HepG2 (cell line): ENCODE results near the gene TOLLIP. TPM values are rescaled to one million over a fixed set of nuclear protein-coding genes. Genes with fewer than 3 reads are reported as not detected.

Experiments
- MBD4 ChIP-seq: IDR thresholded peaks from 2 replicates; pipeline ENCODE4 v1.6.1; 2012; ENCODE audit warnings: low read length, inconsistent platforms, borderline replicate concordance
- PAX8 ChIP-seq: sonication (generic); formaldehyde crosslinking; IDR thresholded peaks from 2 replicates; pipeline ENCODE4 v1.8.0; 2022; ENCODE audit warnings: mild to moderate bottlenecking, missing genetic modification reagents, borderline replicate concordance
- PHB2 ChIP-seq: fragments of 450-650 bp; IDR thresholded peaks from 2 replicates; pipeline ENCODE4 v1.6.1; 2018; ENCODE audit not compliant: partially characterized antibody
- TBP ChIP-seq: sonication (generic); formaldehyde crosslinking; IDR thresholded peaks from 2 replicates; pipeline ENCODE4 v1.5.0; 2020; ENCODE audit warnings: missing genetic modification reagents
- ZBTB8A ChIP-seq: sonication (generic); formaldehyde crosslinking; IDR thresholded peaks from 2 replicates; pipeline ENCODE4 v1.4.0; 2020; ENCODE audit warnings: mild to moderate bottlenecking, low read depth, missing genetic modification reagents, borderline replicate concordance
- ZSCAN12 ChIP-seq: sonication (generic); formaldehyde crosslinking; IDR thresholded peaks from 2 replicates; pipeline ENCODE4 v1.9.0; 2021; ENCODE audit warnings: mild to moderate bottlenecking, missing genetic modification reagents
- polyA plus RNA-seq, 8 experiments: library from polyadenylated mRNA; depleted of rRNA in 3 of 8; stranded (reverse) in 7 of 8; unstranded in 1 of 8; fragments of >200 nt; fragmentation: Illumina TruSeq in 4 of 8; extraction: Trizol in 4 of 8; gene quantifications; 2 replicates each; pipeline versions ENCODE4 v1.2.1 to v1.2.3, GENCODE V29; 2011 to 2016; ENCODE audit warnings: low read depth in 4 of 8, missing spikeins in 1 of 8, mixed read lengths in 1 of 8; ENCODE audit not compliant: insufficient read depth in 1 of 8
- total RNA-seq, 5 experiments: library from RNA; depleted of rRNA; stranded (reverse); fragments of >200 nt; fragmentation: Illumina TruSeq; extraction: Trizol; gene quantifications; 2 replicates each; pipeline ENCODE4 v1.2.3, GENCODE V29; 2016; ENCODE audit warnings: low read depth in 1 of 5
- TF ChIP-seq, protein P1 (sequence below): IDR thresholded peaks from 2 replicates; pipeline ENCODE4 v1.6.1; 2012; ENCODE audit warnings: low read depth, low read length, improper control_type of control experiment
- TF ChIP-seq, protein P2 (sequence below), 2 experiments: sonication (generic) in 1 of 2; formaldehyde crosslinking in 1 of 2; IDR thresholded peaks; 2 replicates each; pipeline versions ENCODE4 v1.6.1 to v1.9.0; 2014 to 2022; ENCODE audit warnings: antibody characterized with exemption in 1 of 2, borderline replicate concordance in 1 of 2, inconsistent platforms in 1 of 2, low read depth in 1 of 2, missing genetic modification reagents in 1 of 2

The TOLLIP gene
- total and polyA plus RNA-seq, 2 of the 13 experiments (the other 11 are each of a cell fraction or from before 2014, with no cell fraction given) = 25.9 to 47.5 TPM

DNA sequence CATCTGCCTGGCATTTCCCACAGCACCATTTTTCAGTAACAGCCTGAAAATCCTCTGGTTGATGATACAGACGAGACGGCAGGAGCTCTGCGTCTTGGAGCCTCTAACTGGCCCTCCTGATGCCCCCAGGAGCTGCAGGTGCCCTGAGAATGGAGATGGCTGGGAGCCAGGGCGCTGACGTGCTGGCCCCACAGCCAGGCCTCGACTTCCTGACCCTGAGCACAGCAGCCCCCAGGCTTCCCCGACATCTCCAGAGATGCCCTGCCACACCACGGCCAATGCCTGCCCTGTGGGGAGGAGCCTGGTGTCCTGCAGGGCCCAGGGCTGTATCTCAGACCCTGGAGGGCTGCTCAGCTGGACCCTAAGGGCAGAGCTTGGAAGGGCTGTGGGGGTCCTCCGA is 21.5 kb downstream of the TOLLIP start (continued):
- TF ChIP-seq, protein P1, sequence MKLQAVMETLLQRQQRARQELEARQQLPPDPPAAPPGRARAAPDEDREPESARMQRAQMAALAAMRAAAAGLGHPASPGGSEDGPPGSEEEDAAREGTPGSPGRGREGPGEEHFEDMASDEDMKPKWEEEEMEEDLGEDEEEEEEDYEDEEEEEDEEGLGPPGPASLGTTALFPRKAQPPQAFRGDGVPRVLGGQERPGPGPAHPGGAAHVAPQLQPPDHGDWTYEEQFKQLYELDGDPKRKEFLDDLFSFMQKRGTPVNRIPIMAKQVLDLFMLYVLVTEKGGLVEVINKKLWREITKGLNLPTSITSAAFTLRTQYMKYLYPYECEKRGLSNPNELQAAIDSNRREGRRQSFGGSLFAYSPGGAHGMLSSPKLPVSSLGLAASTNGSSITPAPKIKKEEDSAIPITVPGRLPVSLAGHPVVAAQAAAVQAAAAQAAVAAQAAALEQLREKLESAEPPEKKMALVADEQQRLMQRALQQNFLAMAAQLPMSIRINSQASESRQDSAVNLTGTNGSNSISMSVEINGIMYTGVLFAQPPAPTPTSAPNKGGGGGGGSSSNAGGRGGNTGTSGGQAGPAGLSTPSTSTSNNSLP = no peak
- TF ChIP-seq ZSCAN12 (CRISPR knock-in tag) = no peak
- no peak for TF ChIP-seq ZBTB8A
- no peak for TF ChIP-seq TBP (CRISPR knock-in tag)
- TF ChIP-seq, protein P2, sequence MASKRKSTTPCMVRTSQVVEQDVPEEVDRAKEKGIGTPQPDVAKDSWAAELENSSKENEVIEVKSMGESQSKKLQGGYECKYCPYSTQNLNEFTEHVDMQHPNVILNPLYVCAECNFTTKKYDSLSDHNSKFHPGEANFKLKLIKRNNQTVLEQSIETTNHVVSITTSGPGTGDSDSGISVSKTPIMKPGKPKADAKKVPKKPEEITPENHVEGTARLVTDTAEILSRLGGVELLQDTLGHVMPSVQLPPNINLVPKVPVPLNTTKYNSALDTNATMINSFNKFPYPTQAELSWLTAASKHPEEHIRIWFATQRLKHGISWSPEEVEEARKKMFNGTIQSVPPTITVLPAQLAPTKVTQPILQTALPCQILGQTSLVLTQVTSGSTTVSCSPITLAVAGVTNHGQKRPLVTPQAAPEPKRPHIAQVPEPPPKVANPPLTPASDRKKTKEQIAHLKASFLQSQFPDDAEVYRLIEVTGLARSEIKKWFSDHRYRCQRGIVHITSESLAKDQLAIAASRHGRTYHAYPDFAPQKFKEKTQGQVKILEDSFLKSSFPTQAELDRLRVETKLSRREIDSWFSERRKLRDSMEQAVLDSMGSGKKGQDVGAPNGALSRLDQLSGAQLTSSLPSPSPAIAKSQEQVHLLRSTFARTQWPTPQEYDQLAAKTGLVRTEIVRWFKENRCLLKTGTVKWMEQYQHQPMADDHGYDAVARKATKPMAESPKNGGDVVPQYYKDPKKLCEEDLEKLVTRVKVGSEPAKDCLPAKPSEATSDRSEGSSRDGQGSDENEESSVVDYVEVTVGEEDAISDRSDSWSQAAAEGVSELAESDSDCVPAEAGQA (IDR thresholded peaks at IDR 0.05; ENCODE audit: low read depth) = no peak
- TF ChIP-seq, protein P2 (CRISPR knock-in tag; IDR thresholded peaks at IDR 0.05; ENCODE audit: borderline replicate concordance) = no peak
- TF ChIP-seq PAX8 (CRISPR knock-in tag) = no peak
- TF ChIP-seq MBD4 = no peak
- TF ChIP-seq PHB2 = no peak
